ENCODE results near the gene CHST4.

DNA sequence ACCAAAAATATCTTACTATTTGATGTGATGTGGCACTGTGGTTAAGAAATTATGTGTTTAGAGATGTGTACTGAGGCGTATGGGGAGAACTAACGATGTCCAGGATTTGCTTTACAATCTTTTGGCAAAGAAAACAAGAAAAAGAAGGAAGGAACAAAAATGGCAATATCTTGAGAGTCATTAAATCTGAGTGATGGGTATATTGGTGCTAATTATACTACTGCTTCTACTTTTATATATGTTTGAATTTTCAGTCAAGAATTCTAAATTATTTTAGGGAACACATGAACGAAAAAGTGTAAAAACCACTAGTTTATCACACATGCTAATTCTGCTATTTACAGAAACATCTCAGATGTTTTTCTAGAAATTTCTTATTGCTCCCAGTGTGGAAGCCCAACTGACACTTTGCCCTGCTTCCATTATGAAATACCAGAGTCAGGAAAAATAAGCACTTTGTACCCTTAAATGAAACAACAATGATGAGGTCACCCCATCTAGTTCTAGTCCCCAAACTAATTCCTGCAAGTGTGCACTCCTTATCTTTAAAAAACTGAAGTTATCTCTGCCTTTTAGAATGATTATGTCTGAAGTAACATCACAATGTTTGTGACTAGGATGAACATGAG, 31.8 kb downstream of the CHST4 start:
- TF ChIP-seq, protein P1, sequence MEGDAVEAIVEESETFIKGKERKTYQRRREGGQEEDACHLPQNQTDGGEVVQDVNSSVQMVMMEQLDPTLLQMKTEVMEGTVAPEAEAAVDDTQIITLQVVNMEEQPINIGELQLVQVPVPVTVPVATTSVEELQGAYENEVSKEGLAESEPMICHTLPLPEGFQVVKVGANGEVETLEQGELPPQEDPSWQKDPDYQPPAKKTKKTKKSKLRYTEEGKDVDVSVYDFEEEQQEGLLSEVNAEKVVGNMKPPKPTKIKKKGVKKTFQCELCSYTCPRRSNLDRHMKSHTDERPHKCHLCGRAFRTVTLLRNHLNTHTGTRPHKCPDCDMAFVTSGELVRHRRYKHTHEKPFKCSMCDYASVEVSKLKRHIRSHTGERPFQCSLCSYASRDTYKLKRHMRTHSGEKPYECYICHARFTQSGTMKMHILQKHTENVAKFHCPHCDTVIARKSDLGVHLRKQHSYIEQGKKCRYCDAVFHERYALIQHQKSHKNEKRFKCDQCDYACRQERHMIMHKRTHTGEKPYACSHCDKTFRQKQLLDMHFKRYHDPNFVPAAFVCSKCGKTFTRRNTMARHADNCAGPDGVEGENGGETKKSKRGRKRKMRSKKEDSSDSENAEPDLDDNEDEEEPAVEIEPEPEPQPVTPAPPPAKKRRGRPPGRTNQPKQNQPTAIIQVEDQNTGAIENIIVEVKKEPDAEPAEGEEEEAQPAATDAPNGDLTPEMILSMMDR (conservative IDR thresholded peaks at IDR 0.05 in 1 of 2, IDR thresholded peaks at IDR 0.05 in 1 of 2; ENCODE audit: extremely low read depth in 1 of 2, insufficient read depth in 1 of 2, low read depth in 1 of 2, low read length in 2 of 2): no peak
- TF ChIP-seq EZH2 (IDR thresholded peaks at IDR 0.05; ENCODE audit: borderline replicate concordance, low read length): no peak

Data from mammary epithelial cell (primary cell).